Activated CD4-positive, alpha-beta T cell treated with anti-CD3 and anti-CD28 coated beads, Interleukin-2, amount 10 ng/mL, durations not matched to agents 7 days and 5 days (primary cell): ENCODE results near the gene SERPINE2. TPM values are rescaled to one million over a fixed set of nuclear protein-coding genes. Genes with fewer than 3 reads are reported as not detected.
A peak's percentile ranks its signal among the peaks of the same experiment; 100 is the strongest.

ENCODE experiments used
- CTCF ChIA-PET: fragments of 350-600 bp; sonication (Branson Sonifier 250); formaldehyde crosslinking; loops from one replicate; lab custom pipeline; 2021; ENCODE audit warnings: antibody characterized with exemption; lab: Charles Lee
- POLR2A ChIA-PET: fragments of 350-600 bp; sonication (Branson Sonifier 250); formaldehyde crosslinking; loops from one replicate; lab custom pipeline; 2021; ENCODE audit warnings: antibody characterized with exemption; lab: Charles Lee
- DNase-seq: peaks from one replicate; pipeline ENCODE4 v3.0.0-alpha.2; 2020
- H3K27ac Mint-ChIP-seq: one replicate; pipeline ENCODE4 v1.8.0; 2021; ENCODE audit warnings: mild to moderate bottlenecking, moderate library complexity, mixed read lengths
- H3K27me3 Mint-ChIP-seq: one replicate; pipeline ENCODE4 v1.8.0; 2021; ENCODE audit warnings: mixed read lengths
- H3K36me3 Mint-ChIP-seq: one replicate; pipeline ENCODE4 v1.8.0; 2021; ENCODE audit warnings: low read depth, mixed read lengths
- H3K4me1 Mint-ChIP-seq: one replicate; pipeline ENCODE4 v1.8.0; 2021; ENCODE audit warnings: mixed read lengths
- H3K4me3 Mint-ChIP-seq: one replicate; pipeline ENCODE4 v1.8.0; 2021; ENCODE audit warnings: mild to moderate bottlenecking, moderate library complexity, mixed read lengths
- H3K9me3 Mint-ChIP-seq: one replicate; pipeline ENCODE4 v1.8.0; 2021; ENCODE audit warnings: mixed read lengths
- total RNA-seq, 2 experiments: library from RNA; stranded (reverse); gene quantifications; one replicate each; pipeline ENCODE4 v1.2.3, GENCODE V29; 2021

The SERPINE2 gene
- total RNA-seq: 1 to 10 TPM; 4.4 to 4.8 TPM

- Mint-ChIP-seq H3K9me3 (no peaks in the 10 kb centered on the region), H3K4me3 (peak within 1 kb of the TSS; percentile 80), H3K27ac (peak within 1 kb of the TSS; percentile 10), H3K27me3 (peaks cover 60% of the 10 kb centered on the region), H3K36me3 (no peaks in the 10 kb centered on the region), H3K4me1 (peaks cover 26% of the 10 kb centered on the region)
- CTCF ChIA-PET: interaction anchor here (0.6 kb wide), 1 partner anchor 1364 kb away, joined by 3 read pairs; no protein-coding TSS in a partner anchor
- DNase-seq: peak; percentile 42
- POLR2A ChIA-PET: no interaction called here
These were observed at the start of gene SERPINE2 for GRCh38 chr2:224039080-224039769. TSS of gene SERPINE2 (minus strand) at chr2:224039286. CDS start at chr2:224001900, 37,386 bp downstream.

GRCh38 chr2:224086226-224086914 lies 47.3 kb upstream of the SERPINE2 start:
- Mint-ChIP-seq H3K27me3 (no peaks in the 10 kb centered on the region), H3K4me3 (no peak overlapping the region), H3K4me1 (no peaks in the 10 kb centered on the region), H3K9me3 (no peaks in the 10 kb centered on the region), H3K36me3 (no peaks in the 10 kb centered on the region), H3K27ac (no peak overlapping the region)
- no peak for DNase-seq
- ChIA-PET POLR2A (interaction anchor here (0.7 kb wide), 1 partner anchor 198 kb away, joined by 4 read pairs; no protein-coding TSS in a partner anchor), CTCF (interaction anchor here (0.5 kb wide), 1 partner anchor 112 kb away, joined by 3 read pairs; no protein-coding TSS in a partner anchor)

- no peak overlapping the region for H3K27ac Mint-ChIP-seq
- no peaks in the 10 kb centered on the region for H3K9me3 Mint-ChIP-seq
- H3K27me3 Mint-ChIP-seq: no peaks in the 10 kb centered on the region
- H3K36me3 Mint-ChIP-seq: no peaks in the 10 kb centered on the region
- H3K4me3 Mint-ChIP-seq: no peak overlapping the region
- H3K4me1 Mint-ChIP-seq: no peaks in the 10 kb centered on the region
- ChIA-PET CTCF (interaction anchor here (0.5 kb wide), 1 partner anchor 111 kb away, joined by 3 read pairs; no protein-coding TSS in a partner anchor), POLR2A (interaction anchor here (0.7 kb wide), 1 partner anchor 199 kb away, joined by 4 read pairs; no protein-coding TSS in a partner anchor)
- no peak for DNase-seq
These were observed 46.7 kb upstream of the SERPINE2 start for GRCh38 chr2:224085811-224086210.

- ChIA-PET POLR2A (no interaction called here), CTCF (no interaction called here)
- Mint-ChIP-seq H3K27me3 (no peaks in the 10 kb centered on the region), H3K4me3 (no peak overlapping the region), H3K27ac (no peak overlapping the region), H3K9me3 (no peaks in the 10 kb centered on the region), H3K4me1 (no peaks in the 10 kb centered on the region), H3K36me3 (no peaks in the 10 kb centered on the region)
- no peak for DNase-seq
These were observed 46.2 kb upstream of the SERPINE2 start for GRCh38 chr2:224085246-224085645.

GRCh38 chr2:224084266-224084892 lies 45.3 kb upstream of the SERPINE2 start:
- no peak overlapping the region for H3K4me3 Mint-ChIP-seq
- CTCF ChIA-PET: no interaction called here
- H3K36me3 Mint-ChIP-seq: no peaks in the 10 kb centered on the region
- no peak overlapping the region for H3K27ac Mint-ChIP-seq
- no peaks in the 10 kb centered on the region for H3K9me3 Mint-ChIP-seq
- POLR2A ChIA-PET: no interaction called here
- DNase-seq: no peak
- no peaks in the 10 kb centered on the region for H3K27me3 Mint-ChIP-seq
- H3K4me1 Mint-ChIP-seq: no peaks in the 10 kb centered on the region

GRCh38 chr2:224083638-224084037 lies 44.6 kb upstream of the SERPINE2 start:
- no peak for DNase-seq
- CTCF ChIA-PET: no interaction called here
- H3K27me3 Mint-ChIP-seq: no peaks in the 10 kb centered on the region
- H3K36me3 Mint-ChIP-seq: no peaks in the 10 kb centered on the region
- no peaks in the 10 kb centered on the region for H3K9me3 Mint-ChIP-seq
- H3K27ac Mint-ChIP-seq: no peak overlapping the region
- H3K4me3 Mint-ChIP-seq: no peak overlapping the region
- POLR2A ChIA-PET: no interaction called here
- H3K4me1 Mint-ChIP-seq: no peaks in the 10 kb centered on the region

- Mint-ChIP-seq H3K27ac (no peak overlapping the region), H3K9me3 (no peaks in the 10 kb centered on the region), H3K27me3 (no peaks in the 10 kb centered on the region), H3K36me3 (no peaks in the 10 kb centered on the region), H3K4me3 (no peak overlapping the region), H3K4me1 (no peaks in the 10 kb centered on the region)
- ChIA-PET POLR2A (no interaction called here), CTCF (no interaction called here)
- no peak for DNase-seq
These were observed 39.6 kb upstream of the SERPINE2 start for GRCh38 chr2:224078656-224079055.

- Mint-ChIP-seq H3K4me3 (no peak overlapping the region), H3K27ac (no peak overlapping the region), H3K36me3 (no peaks in the 10 kb centered on the region), H3K27me3 (no peaks in the 10 kb centered on the region), H3K4me1 (no peaks in the 10 kb centered on the region), H3K9me3 (no peaks in the 10 kb centered on the region)
- DNase-seq: no peak
- ChIA-PET POLR2A (no interaction called here), CTCF (no interaction called here)
These were observed 38.9 kb upstream of the SERPINE2 start for GRCh38 chr2:224077773-224078507.

GRCh38 chr2:224075588-224075987 lies 36.5 kb upstream of the SERPINE2 start:
- H3K27ac Mint-ChIP-seq: no peak overlapping the region
- ChIA-PET CTCF (no interaction called here), POLR2A (no interaction called here)
- H3K9me3 Mint-ChIP-seq: no peaks in the 10 kb centered on the region
- H3K4me3 Mint-ChIP-seq: no peak overlapping the region
- no peaks in the 10 kb centered on the region for H3K4me1 Mint-ChIP-seq
- no peaks in the 10 kb centered on the region for H3K36me3 Mint-ChIP-seq
- no peaks in the 10 kb centered on the region for H3K27me3 Mint-ChIP-seq
- no peak for DNase-seq

- Mint-ChIP-seq H3K36me3 (no peaks in the 10 kb centered on the region), H3K9me3 (no peaks in the 10 kb centered on the region), H3K4me3 (no peak overlapping the region), H3K27me3 (peaks cover 3% of the 10 kb centered on the region), H3K4me1 (no peaks in the 10 kb centered on the region), H3K27ac (no peak overlapping the region)
- no peak for DNase-seq
- CTCF ChIA-PET: no interaction called here
- POLR2A ChIA-PET: no interaction called here
These were observed 34.6 kb upstream of the SERPINE2 start for GRCh38 chr2:224073676-224074075.

GRCh38 chr2:224072541-224073188 lies 33.6 kb upstream of the SERPINE2 start:
- H3K27ac Mint-ChIP-seq: no peak overlapping the region

GRCh38 chr2:224069172-224069571 lies 30.1 kb upstream of the SERPINE2 start:
- POLR2A ChIA-PET: no interaction called here
- no peaks in the 10 kb centered on the region for H3K36me3 Mint-ChIP-seq
- H3K27ac Mint-ChIP-seq: no peak overlapping the region
- CTCF ChIA-PET: interaction anchor here (1.4 kb wide), 1 partner anchor 99 kb away, joined by 3 read pairs; no protein-coding TSS in a partner anchor
- H3K9me3 Mint-ChIP-seq: no peaks in the 10 kb centered on the region
- no peaks in the 10 kb centered on the region for H3K4me1 Mint-ChIP-seq
- H3K27me3 Mint-ChIP-seq: peaks cover 14% of the 10 kb centered on the region
- DNase-seq: no peak
- H3K4me3 Mint-ChIP-seq: no peak overlapping the region

More at GRCh38 chr2:224072541-224073188, 33.6 kb upstream of the SERPINE2 start:
- ChIA-PET POLR2A (no interaction called here), CTCF (interaction anchor here (0.6 kb wide), 1 partner anchor 1646 kb away, joined by 6 read pairs; no protein-coding TSS in a partner anchor)
- Mint-ChIP-seq H3K27me3 (peaks cover 7% of the 10 kb centered on the region), H3K4me1 (no peaks in the 10 kb centered on the region), H3K9me3 (no peaks in the 10 kb centered on the region), H3K4me3 (no peak overlapping the region), H3K36me3 (no peaks in the 10 kb centered on the region)
- DNase-seq: no peak
